HG03521 (cell line): ENCODE measurements around the gene STPG4.

Source experiments
- ATAC-seq: cut with Tn5 transposase; IDR thresholded peaks from one replicate; pipeline ENCODE4 v1.9.1; 2021; ENCODE audit warnings: mild to moderate bottlenecking, moderate library complexity; ENCODE audit not compliant: unreplicated experiment

STPG4 gene

GRCh38 chr2:47093626-47094025 lies 61.5 kb downstream of the STPG4 start:
- ATAC-seq = no peak

- no peak for ATAC-seq
These were observed 62.6 kb downstream of the STPG4 start for GRCh38 chr2:47092465-47092864.

DNA sequence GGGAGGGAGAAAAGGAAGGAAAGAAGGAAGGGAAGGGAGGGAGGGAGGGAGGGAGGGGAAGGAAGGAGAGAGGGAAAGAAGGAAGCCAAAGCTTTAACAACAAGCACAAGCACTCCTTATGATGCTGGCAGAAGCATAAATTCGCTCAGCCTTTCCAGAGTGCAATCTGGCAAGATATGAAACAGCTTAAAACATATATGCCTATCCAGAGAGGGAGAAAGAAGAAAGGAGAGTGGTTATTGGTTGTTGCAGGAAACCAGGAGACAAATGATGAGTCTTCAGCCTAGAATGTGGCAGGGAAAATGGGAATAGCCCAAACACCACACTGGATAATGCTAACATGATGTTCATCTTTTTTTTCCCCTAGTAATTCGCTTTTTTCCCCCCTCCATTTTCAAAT lies 64.0 kb downstream of the STPG4 start:
- no peak for ATAC-seq

- ATAC-seq = no peak
These were observed 66.0 kb downstream of the STPG4 start for GRCh38 chr2:47089083-47089464.

DNA sequence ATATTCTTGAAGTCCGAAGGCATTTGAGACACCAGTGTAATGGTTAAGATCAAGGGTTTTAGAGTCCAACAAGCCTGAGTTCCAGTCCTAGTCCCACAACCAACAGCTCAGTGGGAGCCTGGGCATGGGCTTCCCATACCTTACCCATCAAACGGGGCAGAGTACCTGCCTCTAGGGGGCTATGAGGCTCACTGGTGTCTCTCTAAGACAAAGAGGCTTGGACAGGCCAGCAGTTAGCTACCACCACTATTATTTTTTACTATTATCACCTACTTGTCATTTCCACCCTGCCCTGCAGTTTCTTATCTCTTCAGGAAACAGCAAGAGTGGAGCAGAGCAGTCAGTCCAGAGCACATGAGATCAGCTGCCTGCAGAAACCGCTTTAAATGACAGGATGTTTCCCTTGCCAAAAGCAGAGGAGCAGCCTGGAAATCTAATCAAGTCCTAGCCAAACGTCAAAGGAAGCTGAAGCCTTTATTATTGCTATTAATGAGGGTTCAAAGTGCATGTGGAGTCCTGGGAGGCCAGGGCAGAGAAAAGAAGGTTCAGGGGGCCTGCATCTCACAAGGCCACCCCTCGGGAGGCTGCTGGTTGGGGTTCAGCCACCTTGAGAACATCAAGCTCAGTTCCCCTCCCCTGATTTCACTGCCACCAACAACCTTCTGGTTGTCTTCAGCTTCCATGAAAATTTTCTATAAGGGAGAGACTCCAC lies 66.6 kb downstream of the STPG4 start:
- no peak for ATAC-seq

DNA sequence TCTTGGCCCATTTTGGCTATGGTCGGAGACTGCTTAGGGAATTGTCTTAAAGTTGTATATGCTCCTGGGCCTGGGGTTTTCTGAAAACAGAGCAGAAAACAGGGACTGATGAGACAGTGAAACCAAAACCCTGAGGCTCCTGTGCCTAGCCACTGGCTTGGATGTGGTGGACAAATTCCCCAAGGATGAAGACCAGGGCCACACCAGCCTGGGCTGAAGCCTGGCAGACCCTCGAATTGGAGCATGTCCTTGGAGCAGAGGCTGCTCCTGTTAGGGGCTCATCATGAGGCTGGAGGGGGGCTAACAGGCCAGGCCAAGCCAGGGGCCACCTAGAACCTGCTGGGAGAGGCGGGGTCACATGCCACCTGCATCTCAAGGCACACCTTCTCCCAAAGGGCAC lies 68.1 kb downstream of the STPG4 start:
- no peak for ATAC-seq

- no peak for ATAC-seq
These were observed 68.5 kb downstream of the STPG4 start for GRCh38 chr2:47086571-47086970.

DNA sequence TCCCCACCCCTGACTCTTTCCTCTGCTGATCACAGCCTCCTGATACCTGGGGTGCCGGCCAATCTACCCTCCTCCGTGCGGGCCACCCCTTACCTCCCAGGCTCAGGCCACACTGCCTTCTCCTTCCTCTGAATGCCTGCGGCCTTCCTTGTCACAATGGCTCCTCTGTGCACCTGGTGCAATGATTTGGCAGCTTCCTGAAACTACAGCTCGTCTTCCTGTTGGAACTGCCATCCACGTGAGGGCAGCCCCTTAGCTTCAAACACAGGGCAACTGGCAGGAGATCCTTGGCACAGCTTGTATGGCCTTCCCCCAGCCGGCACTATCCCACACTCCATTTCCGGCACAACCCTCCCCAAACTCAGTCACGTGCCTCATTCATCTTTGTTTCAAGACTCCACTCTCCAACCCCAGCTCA lies 69.0 kb downstream of the STPG4 start:
- ATAC-seq = no peak

GRCh38 chr2:47083886-47084687 lies 71.0 kb downstream of the STPG4 start:
- no peak for ATAC-seq

- no peak for ATAC-seq
These were observed 71.6 kb downstream of the STPG4 start for GRCh38 chr2:47083485-47083884.

DNA sequence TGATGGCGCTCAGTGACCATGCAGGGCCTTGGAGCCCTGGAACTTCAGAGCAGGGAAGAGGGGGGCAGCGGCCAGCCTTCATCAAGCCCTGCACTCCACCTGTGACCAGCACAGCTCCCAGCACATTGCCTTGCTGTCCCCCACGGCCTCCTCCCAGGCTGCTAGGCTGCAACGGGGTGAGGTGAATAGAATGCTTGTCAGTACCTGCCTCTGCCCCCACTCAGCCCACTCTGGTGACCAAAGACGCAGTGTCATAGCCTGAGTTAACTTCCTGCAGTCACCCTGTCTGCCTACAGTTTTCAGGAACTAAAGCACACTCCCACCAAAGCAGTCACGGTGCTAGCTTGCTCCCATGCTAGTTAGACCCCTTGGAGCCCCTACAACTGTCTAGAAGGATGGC lies 72.1 kb downstream of the STPG4 start:
- no peak for ATAC-seq

DNA sequence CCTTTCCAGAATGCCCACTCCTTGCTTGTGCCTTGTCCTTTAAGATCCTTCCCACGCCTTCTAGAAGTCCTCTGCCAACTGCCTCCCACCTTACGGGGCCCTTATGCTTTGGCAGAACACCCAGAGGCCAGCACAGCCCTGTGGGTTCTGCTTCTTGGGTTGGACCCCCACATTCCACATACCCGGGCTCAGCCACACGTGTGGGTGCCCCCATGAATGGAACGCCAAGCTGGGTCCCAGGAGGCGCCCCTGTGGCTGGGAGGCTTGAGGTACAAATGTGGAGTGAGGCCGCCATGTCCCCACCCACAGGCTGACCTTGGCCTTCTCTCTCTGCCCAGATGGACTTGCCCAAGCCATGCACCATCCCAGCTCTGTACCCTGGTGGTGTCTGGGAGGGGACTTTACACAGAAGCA lies 74.2 kb downstream of the STPG4 start:
- ATAC-seq = no peak

DNA sequence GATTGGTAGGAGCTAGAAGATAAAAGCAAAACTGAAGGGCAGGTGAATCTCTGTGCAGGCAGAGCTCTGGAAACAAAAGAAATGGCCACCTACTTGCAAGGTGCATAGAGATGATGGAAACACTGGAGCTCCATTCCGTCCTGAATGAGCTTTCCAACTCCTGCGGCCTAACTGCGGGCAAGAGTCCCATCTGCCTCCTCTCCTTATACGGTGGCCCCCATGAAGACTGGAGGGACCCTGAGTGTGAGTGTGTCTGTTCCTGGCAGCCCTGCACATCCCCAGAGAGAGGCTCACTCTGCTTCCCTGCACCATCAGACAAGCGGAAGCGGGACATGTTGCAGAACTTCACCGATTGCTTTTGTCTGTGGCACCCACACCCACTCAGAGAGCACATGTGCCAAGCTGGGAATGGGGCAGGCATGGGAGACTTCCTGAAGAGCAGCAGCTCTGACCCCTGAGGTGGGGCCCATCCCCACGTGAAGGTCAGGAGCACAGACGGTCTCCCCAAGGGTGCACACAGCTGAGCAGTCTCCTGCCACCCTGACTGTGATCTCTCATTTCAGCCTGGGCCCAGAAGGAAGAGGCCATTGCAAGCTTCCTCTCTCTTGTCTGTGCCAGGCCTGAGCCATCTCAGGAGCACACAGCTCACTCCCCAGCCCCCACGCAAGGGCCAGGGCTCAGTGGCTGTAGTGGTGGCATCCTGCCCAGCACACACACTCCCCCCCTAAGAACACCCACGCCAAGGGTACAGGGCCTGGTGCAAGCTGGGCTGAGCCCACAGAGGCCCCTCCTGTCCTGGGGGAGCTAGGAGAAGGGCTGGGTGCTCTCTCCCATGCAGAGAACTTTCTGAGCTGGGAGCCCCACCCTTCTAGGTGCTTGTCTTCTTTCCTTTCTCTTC lies 75.3 kb downstream of the STPG4 start:
- no peak for ATAC-seq

- no peak for ATAC-seq
These were observed 76.3 kb downstream of the STPG4 start for GRCh38 chr2:47078541-47079482.

DNA sequence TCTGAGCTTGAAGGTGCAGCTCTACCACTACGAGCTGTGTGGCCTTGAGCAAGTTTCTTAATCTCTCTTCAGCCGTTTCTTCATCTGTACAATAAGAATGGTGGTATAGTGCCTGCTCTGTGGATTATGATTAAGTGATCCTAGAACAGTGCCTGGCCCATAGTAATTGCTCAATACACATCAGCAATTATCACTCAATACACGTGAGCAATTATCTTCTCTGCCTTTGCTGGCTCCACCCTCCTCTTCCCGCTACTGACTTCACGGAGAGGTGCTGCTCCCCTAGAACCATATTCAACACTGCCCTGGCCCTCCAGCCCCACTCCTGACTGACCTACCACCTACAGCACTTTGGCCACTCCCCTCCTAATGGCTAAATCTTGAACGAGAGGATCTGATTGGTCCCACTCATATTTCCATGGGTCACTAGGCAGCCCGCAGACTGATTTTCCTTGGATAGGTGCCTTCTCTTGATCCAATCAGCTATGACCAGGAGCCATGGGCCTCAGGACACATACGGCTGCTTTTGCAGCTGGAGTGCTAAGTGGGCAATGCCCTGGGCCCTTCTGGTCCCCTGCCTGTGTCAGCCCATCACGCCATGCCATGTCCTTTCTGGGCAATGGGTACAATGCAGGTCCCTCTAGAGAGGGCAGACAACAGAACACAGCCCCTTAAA lies 77.5 kb downstream of the STPG4 start:
- ATAC-seq = no peak

- ATAC-seq = no peak
These were observed 78.3 kb downstream of the STPG4 start for GRCh38 chr2:47076586-47077441.

DNA sequence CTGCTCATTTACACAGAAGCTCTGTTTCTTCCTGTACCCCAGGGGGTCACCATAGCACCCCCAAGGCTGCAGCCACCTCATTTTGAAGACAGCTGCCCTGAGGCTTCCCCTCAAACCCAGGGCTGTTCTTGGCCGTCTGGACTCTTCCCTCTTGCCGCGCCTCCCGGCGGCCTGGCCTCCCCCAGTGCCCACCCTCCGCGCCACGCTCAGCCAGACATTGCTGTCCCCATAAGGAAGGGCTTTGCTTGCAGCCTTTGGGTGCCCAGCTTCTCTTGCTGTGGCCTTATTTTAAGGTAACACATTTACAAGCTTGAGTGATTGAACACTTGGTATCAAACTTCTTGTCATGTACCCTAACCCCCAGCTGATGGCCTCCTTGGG lies 79.0 kb downstream of the STPG4 start:
- ATAC-seq = no peak

DNA sequence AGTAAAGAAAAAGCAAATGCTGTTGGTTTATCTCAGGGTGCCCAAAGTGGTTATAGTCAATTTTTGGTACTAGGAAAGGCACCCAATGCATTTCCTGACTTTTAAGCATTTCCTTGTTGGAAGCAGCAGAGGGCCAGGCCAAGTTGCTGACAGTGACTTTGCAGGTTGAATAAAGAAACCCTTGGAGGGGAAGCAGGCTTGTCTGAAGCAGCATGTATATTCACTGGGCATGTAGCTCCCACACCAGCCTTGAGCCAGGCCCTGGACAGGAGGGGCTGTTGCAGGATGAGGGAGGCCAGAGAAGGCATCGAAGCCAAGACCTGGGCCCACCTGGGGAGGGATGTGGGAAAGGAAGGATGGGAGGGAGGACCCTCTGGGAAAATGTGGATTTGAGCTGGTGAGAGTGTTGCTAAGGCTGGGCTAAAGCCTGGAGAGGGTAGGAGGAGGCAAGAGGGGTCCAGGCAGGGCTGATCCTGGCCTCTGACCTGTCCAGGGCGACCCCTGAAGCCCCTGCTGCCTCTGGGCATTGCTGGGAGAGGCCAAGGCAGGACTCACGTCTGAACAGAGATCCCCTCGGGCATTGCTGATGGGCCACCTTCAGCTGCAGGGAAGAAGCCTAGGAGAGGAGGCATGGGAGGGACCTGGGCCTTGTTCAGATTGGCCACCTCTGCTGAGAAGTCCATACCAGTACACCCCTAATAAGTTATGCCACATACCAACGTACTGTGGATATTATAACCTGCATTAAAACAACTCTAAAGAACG lies 79.6 kb downstream of the STPG4 start:
- ATAC-seq = no peak
